Forelimb muscle (tissue), 1 donor: ENCODE measurements around the gene LRFN3. TPM values are rescaled to one million over a fixed set of nuclear protein-coding genes. Genes with fewer than 3 reads are reported as not detected.
"Not testable (repeated sequence)": the region's sequence is repeated elsewhere in the genome, so short reads cannot be mapped to it uniquely, and the experiment has no call there.

ENCODE experiments used
- DNase-seq: peaks from one replicate; pipeline ENCODE4 v3.0.0-alpha.2; 2013; ENCODE audit warnings: low read depth
- polyA plus RNA-seq: library from polyadenylated mRNA; unstranded; fragments of 120-200 nt; gene quantifications from one replicate; pipeline ENCODE4 v1.2.1, GENCODE V29; 2013; ENCODE audit not compliant: insufficient read length

Gene LRFN3
- polyA plus RNA-seq, 1 donor, result 7.0 TPM

DNA sequence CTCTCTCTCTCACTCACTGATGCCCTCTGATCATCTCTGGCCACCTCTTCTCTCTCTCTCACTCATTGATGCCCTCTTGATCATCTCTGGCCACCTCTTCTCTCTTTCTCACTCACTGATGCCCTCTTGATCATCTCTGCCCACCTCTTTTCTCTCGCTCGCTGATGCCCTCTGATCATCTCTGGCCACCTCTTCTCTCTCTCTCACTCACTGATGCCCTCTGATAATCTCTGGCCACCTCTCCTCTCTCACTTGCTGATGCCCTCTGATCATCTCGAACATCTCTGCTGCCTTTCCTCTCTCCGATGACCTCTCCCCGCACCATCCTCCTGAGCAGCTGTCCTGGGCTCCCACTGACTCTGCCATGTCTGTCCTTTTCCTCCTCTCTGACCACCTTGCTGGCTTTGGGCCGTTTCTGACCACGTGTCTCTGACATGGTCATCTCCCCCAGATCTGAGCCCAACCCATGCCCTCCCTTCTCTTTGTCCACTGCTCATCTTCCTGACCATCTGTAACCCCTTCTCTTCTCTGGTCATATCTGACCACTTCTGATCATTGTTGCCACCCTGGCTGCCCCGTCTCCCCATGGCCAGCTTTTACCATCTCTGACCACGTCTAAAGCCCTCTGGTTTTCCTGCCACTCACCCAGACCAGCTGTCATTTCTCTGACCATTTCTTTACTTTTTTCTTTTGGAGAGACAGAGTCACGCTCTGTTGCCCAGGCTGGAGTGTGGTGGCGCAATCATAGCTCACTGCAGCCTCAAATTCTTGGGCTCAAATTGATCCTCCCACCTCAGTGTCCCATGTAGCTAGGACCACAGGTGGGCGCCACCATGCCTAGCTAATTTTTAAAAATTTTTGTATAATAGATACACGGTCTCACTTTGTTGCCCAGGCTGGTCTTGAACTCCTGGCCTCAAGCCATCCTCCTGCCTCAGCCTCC lies 2.4 kb downstream of the LRFN3 start:
- no peak for DNase-seq

DNA sequence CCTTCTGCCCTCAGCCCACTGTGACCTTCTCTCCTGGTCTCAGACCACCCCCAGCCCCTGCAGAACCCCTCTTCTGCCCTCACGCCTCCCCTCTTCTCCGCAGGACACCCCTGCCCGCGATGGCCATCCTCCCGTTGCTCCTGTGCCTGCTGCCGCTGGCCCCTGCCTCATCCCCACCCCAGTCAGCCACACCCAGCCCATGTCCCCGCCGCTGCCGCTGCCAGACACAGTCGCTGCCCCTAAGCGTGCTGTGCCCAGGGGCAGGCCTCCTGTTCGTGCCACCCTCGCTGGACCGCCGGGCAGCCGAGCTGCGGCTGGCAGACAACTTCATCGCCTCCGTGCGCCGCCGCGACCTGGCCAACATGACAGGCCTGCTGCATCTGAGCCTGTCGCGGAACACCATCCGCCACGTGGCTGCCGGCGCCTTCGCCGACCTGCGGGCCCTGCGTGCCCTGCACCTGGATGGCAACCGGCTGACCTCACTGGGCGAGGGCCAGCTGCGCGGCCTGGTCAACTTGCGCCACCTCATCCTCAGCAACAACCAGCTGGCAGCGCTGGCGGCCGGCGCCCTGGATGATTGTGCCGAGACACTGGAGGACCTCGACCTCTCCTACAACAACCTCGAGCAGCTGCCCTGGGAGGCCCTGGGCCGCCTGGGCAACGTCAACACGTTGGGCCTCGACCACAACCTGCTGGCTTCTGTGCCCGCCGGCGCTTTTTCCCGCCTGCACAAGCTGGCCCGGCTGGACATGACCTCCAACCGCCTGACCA lies 3.3 kb downstream of the LRFN3 start:
- no peak for DNase-seq

DNA sequence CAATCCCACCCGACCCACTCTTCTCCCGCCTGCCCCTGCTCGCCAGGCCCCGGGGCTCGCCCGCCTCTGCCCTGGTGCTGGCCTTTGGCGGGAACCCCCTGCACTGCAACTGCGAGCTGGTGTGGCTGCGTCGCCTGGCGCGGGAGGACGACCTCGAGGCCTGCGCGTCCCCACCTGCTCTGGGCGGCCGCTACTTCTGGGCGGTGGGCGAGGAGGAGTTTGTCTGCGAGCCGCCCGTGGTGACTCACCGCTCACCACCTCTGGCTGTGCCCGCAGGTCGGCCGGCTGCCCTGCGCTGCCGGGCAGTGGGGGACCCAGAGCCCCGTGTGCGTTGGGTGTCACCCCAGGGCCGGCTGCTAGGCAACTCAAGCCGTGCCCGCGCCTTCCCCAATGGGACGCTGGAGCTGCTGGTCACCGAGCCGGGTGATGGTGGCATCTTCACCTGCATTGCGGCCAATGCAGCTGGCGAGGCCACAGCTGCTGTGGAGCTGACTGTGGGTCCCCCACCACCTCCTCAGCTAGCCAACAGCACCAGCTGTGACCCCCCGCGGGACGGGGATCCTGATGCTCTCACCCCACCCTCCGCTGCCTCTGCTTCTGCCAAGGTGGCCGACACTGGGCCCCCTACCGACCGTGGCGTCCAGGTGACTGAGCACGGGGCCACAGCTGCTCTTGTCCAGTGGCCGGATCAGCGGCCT lies 4.1 kb downstream of the LRFN3 start:
- DNase-seq, result no peak

DNA sequence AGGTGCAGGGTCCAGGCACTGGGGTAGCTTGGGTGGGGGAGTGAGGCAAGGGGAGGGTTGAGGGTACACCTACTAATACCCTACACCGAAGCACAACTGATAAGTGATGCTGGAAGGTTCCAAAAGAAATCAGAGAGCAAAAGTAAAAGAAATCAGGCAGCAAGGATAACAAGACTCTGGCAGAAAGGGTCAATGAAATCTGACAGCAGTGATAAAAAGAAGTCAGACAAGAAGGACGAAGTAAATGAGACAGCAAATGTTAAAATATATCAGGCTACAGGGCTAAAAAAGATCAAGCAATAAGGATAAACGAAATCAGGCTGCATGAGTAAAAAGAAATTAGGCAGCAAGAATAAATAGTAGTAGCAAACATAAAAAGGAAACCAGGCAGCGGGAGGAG lies 4.7 kb downstream of the LRFN3 start:
- DNase-seq, result no peak

DNA sequence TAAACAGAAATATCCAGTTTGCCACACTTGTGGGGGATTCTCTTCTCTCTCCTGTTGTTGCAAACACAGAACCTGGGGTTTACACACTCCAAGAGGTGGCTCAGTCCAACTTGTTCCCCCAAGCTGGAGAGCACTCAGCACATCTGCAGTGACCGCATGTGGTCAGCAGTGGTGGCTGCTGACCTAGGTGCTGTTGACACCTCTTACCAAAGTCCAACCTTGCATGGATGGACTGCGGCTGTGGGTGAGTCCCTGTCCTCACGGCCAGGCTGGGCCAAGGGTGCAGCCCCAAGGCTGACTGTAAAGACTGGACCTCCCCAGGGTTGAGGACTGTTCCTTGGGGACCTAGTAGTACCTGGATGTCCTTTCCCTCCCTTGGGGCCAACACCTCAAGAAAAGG lies 6.1 kb downstream of the LRFN3 start:
- DNase-seq, result no peak

DNA sequence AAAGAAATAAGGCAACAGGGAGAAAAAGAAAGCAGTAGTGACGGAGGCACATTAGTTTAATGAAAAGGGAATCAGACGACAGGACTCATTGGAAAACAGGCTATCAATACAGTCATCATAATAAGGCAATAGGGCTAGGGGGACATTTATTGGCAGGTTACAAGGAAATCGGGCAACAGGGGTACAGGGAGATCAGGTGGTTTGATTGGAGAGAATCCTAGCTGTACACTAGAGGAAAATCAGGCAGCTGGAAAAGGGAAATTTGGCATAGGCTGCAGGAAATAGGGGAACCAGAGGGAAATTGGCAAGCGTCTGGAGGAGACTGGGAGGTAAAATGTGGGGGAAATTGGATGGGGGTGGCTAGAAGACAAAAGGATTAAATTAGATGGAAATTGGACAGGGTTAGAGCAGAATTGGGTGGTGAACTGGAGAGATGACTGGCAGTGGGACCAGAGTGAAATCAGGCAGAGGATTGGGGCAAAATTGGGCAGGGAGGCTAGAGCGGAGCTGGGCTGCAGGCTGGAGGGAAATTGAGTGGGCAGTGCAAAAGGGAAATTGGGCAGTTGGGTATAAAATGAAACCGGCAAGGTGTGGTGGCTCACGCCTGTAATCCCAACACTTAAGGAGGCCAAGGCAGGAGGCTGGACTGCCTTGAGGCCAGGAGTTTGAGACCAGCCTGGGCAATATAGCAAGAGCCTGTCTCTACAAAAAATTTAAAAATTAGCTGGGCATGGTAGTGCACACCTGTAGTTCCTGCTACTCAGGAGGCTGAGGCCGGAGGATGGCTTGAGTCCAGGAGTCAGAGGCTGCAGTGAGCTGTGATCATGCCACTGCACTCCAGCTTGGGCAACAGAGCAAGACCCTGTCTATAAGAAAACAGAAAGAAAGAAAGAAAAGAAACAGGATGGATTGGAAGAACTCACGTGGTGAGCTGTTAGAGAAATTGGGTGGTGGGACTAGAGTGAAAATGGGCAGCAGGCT lies 7.4 kb downstream of the LRFN3 start:
- DNase-seq, result no peak

DNA sequence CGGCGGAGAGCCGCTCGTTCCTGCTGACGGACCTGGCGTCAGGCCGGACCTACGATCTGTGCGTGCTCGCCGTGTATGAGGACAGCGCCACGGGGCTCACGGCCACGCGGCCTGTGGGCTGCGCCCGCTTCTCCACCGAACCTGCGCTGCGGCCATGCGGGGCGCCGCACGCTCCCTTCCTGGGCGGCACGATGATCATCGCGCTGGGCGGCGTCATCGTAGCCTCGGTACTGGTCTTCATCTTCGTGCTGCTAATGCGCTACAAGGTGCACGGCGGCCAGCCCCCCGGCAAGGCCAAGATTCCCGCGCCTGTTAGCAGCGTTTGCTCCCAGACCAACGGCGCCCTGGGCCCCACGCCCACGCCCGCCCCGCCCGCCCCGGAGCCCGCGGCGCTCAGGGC lies 8.4 kb downstream of the LRFN3 start:
- DNase-seq, result no peak

DNA sequence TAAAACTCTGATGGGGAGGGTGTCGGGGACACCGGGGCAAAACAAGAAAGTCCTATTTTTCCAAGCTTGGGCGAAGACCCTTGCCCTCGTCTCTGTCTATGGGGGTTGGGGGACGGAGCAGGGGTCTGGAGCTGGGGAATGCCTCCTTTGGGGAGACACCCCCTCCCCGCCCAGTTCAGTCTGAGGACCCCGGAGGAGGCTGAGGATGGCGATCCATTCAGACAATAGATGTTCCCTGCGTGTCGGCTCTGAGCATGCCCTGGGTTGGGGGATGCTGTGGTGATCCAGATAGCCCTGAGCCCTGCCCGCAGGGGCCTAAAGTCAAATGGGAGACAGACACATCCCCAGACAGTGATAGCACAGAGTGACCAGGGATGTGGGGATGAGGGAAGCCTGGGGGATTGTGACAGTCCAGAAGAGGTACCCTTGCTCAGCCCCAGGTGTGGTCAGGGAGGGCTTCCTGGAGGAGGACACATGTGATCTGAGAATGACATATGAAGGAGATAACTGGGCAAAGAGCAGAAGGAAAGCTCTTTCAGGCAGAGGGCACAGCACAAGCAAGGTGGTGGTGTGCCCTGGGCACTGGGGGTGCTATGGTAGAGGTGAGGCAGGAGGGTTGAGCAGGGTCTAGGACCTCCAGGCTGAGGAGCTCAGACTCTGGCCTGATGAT lies 9.1 kb downstream of the LRFN3 start:
- no peak for DNase-seq

DNA sequence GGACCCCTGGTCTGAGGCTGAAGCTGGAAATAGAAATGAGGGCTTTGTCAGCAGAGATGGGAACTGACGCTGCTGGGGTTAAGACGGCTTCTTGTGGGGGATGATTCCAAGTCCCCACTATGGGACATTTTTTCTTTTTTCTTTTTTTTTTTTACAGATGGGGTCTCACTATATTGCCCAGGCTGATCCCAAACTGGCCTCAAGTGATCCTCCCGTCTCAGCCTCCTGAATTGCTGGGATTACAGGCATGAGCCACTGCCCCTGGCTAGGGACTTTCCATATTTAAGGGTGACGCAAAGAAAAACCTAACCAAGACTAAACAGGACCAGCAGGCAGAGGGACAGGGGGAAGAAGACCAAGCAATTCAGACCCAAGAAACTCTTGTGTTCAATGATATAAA lies 10.0 kb downstream of the LRFN3 start:
- no peak for DNase-seq

DNA sequence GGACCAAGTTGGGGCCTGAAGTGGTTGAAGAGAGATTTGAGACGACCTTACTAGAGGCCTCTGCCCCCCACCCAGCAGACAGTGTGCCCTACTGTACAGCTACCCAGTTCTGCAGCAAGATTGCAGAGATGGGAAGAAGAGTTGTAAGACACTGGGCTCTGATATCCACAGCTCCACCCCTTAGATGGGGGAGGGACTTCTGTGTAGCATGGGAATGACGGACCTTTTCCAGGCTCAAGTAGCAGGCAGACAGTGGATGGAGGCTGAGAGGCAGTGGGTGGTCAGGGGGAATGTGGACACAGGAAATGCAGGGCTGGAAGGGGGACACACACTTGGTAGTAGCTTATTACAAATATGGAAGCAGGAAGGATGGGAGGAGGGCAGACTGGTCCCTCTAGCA lies 13.0 kb downstream of the LRFN3 start:
- no peak for DNase-seq

DNA sequence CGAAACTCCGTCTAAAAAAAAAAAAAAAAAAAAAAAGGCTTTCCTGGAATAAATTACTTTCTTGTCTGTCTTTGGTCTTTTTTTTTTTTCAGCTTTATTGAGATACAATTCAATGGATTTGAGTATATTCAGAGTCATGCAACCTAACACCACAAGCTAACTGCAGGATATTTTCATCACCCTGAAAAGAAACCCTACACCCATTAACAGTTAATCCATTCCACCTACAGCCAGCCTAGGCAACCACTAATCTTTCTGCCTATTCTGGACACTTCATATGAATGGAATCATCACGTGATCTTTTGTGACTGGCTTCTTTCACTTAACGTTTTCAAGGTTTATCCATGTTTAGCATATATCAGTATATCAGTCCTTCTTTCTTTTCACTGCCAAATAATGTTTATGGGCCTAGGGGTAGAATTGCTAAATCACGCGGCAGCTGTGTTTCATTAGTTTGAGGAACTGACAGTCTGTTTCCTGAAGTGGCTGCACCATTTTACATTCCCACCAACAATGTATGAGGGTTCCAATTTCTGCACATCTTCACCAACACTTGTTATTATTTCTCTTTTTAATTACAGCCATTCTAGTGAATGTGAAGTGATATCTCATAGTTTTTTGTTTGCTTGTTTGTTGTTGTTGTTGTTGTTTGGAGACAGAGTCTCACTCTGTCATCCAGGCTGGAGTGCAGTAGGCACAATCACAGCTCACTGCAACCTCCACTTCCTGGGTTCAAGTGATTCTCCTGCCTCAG lies 19.9 kb downstream of the LRFN3 start:
- no peak for DNase-seq

DNA sequence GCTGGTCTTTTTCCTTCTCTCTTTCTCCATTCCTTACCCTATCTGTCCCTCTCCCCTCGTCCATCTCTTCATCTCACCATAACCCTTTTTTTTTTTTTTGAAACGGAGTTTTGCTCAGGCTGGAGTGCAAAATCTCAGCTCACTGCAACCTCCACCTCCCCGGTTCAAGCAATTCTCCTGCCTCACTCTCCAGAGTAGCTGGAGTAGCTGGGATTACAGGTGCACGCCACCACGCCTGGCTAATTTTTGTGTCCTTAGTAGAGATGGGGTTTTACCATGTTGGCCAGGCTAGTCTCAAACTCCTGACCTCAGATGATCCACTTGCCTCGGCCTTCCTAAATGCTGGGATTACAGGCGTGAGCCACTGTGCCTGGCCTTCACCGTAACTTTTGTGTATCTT lies 21.2 kb downstream of the LRFN3 start:
- not testable (repeated sequence) for DNase-seq

DNA sequence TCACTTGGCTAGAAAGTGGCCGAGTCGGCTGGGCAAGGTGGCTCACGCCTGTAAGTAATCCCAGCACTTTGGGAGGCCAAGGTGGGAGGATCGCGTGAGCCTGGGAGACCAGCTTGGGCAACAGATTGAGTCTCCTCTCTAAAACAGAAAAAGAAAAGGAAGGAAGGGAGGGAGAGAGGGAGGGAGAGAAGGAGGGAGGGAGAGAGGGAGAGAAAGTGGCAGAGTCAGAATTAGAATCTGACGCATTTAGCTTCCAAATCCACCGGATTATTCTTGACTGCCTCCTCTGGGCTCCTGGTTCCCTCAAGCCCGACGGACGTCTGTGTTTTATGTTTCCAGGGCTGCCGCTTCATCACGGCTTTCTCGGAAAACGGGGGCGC lies 22.5 kb downstream of the LRFN3 start:
- DNase-seq, result no peak

DNA sequence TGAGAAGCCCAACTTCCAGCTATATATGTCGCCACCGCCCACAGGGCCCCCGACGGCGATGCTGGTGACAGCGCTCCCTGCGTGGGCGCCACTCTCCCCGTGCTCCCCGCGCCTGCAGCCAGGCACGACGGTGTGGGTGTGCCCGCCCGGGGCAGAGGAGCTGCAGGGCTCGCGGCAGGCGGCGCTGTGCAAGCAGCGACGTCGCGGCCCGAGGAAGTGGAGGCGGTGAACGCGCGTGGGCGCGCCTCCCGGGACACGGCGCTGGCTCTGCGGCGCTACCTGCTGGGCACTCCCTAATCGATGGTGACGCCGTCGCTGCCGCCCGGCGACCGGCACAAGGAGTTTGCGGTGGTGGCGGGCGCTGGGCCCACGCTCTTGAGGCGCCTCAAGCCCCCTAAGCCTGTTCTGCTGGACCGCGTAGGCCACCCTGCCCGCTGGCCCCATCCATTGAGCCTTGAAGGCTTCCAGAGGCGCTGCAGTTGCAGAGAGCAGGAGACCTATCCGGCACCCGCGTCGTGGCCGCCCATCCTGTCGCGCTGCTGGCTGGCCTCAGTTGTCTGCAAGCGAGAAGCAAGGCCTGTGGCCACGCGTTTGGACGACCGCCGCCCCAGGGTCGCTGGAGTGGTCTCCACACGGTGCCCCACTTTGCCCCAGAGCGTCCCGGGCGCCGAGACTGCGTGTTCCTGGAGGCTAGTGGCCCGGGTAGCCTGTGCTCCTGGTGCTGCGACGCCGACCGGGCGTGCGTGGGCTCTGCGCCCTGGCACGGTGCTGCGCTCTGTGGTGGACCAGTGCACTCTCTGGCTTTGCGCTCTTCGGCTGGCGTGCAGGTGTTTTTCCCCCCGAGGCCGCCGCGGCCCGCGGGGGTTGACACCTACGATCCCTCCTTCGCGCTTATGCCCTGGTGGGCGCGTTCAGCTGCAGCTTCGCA lies 23.1 kb downstream of the LRFN3 start:
- DNase-seq, result no peak

DNA sequence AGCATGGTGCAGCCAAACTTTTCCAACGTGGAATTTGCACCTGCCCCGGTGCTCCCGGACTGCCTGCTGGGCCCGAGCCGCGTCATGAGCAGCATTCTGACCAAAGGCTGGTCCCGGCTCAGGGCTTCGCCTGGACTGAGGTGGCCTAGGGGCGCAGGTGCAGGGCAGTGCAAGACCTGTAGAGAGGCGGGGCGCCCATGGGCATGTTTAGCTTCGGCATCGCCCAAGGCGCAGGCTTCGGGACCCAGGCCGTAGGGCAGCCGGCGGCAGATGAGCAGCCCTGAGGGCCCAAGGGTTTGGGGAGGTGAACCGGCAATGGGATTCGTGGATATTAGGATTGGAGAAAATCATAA lies 23.8 kb downstream of the LRFN3 start:
- DNase-seq, result no peak

DNA sequence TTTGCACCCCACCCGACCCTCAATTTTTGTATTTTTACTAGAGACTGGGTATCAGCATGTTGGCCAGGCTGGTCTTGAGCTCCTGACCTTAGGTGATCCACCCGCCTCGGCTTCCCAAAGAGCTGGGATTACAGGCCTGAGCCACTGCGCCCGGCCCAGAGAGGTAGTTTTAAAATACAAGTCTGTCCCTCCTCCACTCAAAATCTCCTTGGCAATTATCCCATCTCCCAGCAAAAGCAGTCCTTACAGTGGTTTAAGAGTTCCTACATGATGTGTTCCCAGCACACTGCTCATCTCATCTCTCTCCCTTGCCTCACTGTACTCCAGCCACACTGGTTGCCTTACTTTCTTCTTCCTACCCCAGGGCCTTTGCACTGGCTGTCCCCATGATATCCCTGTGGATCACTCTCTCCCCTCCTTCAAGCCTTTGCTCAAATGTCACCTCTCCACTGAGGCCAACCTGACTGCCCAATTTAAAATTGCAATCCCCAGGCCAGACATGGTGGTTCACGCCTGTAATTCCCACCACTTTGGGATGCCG lies 24.3 kb downstream of the LRFN3 start:
- DNase-seq, result no peak

DNA sequence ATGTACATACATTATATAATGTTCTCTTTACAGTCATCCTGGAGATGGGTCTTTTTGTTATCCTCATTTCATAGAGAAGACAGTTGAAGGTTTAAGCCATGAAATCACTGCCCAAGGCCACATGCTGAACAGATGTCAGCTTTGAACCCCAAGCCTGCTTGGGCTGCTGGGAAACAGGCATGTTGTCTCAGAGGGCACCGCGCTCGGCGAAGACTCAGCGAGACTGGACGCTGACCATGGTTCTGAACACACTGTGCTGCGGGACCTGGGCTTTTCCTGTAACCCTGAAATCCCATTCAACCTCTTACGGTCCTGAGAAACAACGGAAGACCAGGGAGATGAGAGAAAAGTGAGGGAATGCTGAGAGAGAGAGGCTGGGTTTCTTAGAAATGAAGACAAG lies 27.3 kb downstream of the LRFN3 start:
- peak; percentile 32 for DNase-seq

DNA sequence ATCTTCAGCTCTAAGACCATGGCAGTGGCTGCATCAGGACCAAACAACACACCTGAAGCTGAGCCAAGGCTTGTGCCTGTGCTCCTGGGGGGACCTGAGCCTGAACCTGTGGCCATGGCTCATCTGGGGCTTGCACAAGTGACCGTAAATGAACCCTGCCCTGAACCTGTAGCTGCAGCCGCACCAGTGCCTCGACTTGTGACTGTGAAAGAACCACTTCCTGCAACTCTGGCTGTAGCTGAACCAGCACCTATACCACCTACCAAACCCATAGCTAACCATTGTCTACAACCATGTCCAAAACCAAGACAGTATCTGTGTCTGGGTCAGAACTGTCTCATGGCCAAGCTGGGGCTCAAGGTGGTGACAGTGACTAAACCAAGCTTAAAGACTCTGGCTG lies 30.6 kb downstream of the LRFN3 start:
- DNase-seq, result no peak

DNA sequence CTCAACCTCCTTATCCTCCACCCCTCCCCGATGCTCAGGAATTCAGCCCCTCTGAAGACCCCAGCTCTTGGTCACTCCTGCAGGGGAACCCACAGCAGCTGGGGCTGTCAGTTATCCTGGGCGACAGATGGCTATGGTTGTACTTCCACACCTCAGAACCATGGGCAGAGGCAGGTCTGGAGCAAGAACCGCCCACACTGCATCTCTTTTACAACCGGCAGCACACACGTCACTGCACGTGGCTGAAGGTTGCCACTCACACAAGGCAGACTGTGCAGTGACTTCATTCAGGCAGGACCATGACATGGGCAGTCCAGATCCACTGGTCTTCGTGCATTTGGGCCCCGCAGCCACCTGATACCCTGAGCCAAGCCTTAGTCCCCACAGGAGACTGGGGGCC lies 37.3 kb downstream of the LRFN3 start:
- no peak for DNase-seq
